TTC549 (cell line): ENCODE results near the gene GNPNAT1.
"Not testable (repeated sequence)": the region's sequence is repeated elsewhere in the genome, so short reads cannot be mapped to it uniquely, and the experiment has no call there.

Experiments
- FAIRE-seq: peaks from 2 replicates; lab custom pipeline; 2012; peaks lifted over from hg19 to GRCh38; lab: Jason Lieb, UNC

Gene GNPNAT1

DNA sequence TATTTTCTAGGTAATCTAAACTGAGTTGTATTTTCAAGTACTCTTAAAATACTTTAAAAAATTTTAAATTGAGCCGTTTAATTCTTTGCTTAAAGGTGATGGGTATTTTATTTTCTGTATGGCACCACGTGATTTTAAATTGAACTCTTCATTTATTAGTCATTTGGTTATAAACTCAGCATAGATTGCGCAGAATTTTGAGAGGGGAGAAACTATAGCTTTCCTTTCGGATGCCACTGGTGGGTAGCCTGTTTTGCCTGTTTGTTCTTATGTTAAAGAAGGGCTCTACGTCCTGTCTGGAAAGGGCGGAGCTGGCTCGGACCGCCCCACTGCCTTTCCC lies 61.9 kb downstream of the GNPNAT1 start:
- FAIRE-seq: peak; percentile 85

- FAIRE-seq: not testable (repeated sequence)
Observed at GRCh38 chr14:52729035-52729434, 62.4 kb downstream of the GNPNAT1 start.

GRCh38 chr14:52727509-52727908 lies 63.9 kb downstream of the GNPNAT1 start:
- FAIRE-seq: peak; percentile 45
